ENCODE results near the gene SMURF1. TPM values are rescaled to one million over a fixed set of nuclear protein-coding genes. Genes with fewer than 3 reads are reported as not detected.

SMURF1 gene
- total RNA-seq, 1 experiment from 2014 or later = 30.2 TPM

DNA sequence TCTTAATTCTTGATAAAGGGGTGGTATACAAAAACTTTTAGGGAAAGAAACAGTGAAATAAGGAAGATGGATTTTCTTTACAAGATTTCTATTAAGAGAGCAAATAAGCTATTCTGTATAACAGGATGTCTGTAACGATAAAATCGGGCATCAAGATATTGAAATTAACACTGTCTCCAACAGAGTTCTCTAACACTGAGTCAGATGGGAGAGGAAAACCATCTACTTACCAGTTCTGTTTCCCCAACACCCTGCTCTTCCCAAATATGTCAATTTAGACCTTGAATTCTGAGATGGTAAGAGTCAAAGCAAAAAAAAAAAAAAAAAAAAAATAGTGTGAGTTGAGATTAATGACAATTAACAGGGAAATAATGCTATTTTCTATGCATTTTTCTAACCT lies 23.0 kb downstream of the SMURF1 start:
- Histone ChIP-seq H3K27me3 (ENCODE audit: low read length) (no peaks in the 10 kb centered on the region), H2AFZ (ENCODE audit: low read length) (no peak overlapping the region), H3K9me3 (ENCODE audit: low read length) (no peaks in the 10 kb centered on the region), H3K4me1 (ENCODE audit: insufficient read depth, low read length) (peaks cover 32% of the 10 kb centered on the region), H3K27ac (ENCODE audit: low read length) (no peak overlapping the region), H3K9me2 (replicated peaks; ENCODE audit: low read length) (no peaks in the 10 kb centered on the region), H3K4me2 (ENCODE audit: low read length) (no peak overlapping the region), H3K4me3 (ENCODE audit: low read length) (no peak overlapping the region), H4K20me1 (ENCODE audit: low read length) (peaks cover 22% of the 10 kb centered on the region; the same call in 1 of the 2 replicates), H3K79me2 (ENCODE audit: low read length) (peaks cover 98% of the 10 kb centered on the region), H3F3A (ENCODE audit: low read length, unreplicated experiment) (peaks cover 10% of the 10 kb centered on the region), H3K9ac (ENCODE audit: low read length) (no peak overlapping the region), H3K36me3 (ENCODE audit: low read depth, low read length) (peaks cover 22% of the 10 kb centered on the region)
- ChIA-PET CTCF (no interaction called here), POLR2A (ENCODE audit: unreplicated experiment) (no interaction called here)
- TF ChIP-seq EZH2phosphoT487 (IDR thresholded peaks at IDR 0.05; ENCODE audit: borderline replicate concordance, low read length) (no peak), EZH2 (IDR thresholded peaks at IDR 0.05; ENCODE audit: low read length, unreplicated experiment) (no peak)
- TF ChIP-seq, protein P1, sequence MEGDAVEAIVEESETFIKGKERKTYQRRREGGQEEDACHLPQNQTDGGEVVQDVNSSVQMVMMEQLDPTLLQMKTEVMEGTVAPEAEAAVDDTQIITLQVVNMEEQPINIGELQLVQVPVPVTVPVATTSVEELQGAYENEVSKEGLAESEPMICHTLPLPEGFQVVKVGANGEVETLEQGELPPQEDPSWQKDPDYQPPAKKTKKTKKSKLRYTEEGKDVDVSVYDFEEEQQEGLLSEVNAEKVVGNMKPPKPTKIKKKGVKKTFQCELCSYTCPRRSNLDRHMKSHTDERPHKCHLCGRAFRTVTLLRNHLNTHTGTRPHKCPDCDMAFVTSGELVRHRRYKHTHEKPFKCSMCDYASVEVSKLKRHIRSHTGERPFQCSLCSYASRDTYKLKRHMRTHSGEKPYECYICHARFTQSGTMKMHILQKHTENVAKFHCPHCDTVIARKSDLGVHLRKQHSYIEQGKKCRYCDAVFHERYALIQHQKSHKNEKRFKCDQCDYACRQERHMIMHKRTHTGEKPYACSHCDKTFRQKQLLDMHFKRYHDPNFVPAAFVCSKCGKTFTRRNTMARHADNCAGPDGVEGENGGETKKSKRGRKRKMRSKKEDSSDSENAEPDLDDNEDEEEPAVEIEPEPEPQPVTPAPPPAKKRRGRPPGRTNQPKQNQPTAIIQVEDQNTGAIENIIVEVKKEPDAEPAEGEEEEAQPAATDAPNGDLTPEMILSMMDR (conservative IDR thresholded peaks at IDR 0.05; ENCODE audit: low read depth, low read length) = no peak
- BruUV-seq (replicated peaks) = no TSS peak
- DNase-seq = no peak
- intact Hi-C loops (cut with micrococcal nuclease) = loop anchor here (5.0 kb wide), 1 partner anchor 79 kb away; no protein-coding TSS in a partner anchor
- ATAC-seq = no peak

DNA sequence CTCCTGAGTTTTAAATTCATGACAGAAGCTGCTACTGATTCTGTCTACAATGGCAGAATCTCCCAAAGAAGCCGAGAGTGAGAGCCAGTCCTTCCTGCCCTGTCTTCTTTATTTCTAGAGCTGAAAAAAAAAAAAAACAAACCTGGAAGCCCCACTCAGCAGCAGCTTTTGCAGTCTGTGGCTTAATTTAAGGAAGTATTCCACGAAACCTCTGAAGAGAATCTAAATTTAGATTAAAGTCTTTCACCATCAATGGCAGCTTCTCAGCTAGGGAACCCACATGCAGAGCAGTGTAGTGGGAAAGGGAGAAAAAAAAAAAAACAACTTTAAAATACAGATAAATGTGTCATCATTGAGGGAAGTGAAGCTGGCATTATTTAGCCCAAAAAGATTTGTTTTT lies 23.4 kb downstream of the SMURF1 start:
- DNase-seq (no peak), ATAC-seq (no peak)
- Histone ChIP-seq H3K4me2 (ENCODE audit: low read length) (no peak overlapping the region), H2AFZ (ENCODE audit: low read length) (no peak overlapping the region), H3K36me3 (ENCODE audit: low read depth, low read length) (peaks cover 22% of the 10 kb centered on the region), H4K20me1 (ENCODE audit: low read length) (peaks cover 23% of the 10 kb centered on the region; the same call in 1 of the 2 replicates), H3K9me2 (replicated peaks; ENCODE audit: low read length) (no peaks in the 10 kb centered on the region), H3K27ac (ENCODE audit: low read length) (no peak overlapping the region), H3K4me3 (ENCODE audit: low read length) (no peak overlapping the region), H3K9me3 (ENCODE audit: low read length) (no peaks in the 10 kb centered on the region), H3F3A (ENCODE audit: low read length, unreplicated experiment) (peaks cover 10% of the 10 kb centered on the region), H3K27me3 (ENCODE audit: low read length) (no peaks in the 10 kb centered on the region), H3K79me2 (ENCODE audit: low read length) (peaks cover 98% of the 10 kb centered on the region), H3K9ac (ENCODE audit: low read length) (no peak overlapping the region), H3K4me1 (ENCODE audit: insufficient read depth, low read length) (peaks cover 28% of the 10 kb centered on the region)
- BruUV-seq (replicated peaks) = no TSS peak
- TF ChIP-seq, protein P1 (conservative IDR thresholded peaks at IDR 0.05; ENCODE audit: low read depth, low read length) = no peak
- TF ChIP-seq EZH2phosphoT487 (IDR thresholded peaks at IDR 0.05; ENCODE audit: borderline replicate concordance, low read length) (no peak), EZH2 (IDR thresholded peaks at IDR 0.05; ENCODE audit: low read length, unreplicated experiment) (no peak)
- POLR2A ChIA-PET (ENCODE audit: unreplicated experiment) = no interaction called here
- CTCF ChIA-PET = no interaction called here
- intact Hi-C loops (cut with micrococcal nuclease) = loop anchor here (5.0 kb wide), 1 partner anchor 78 kb away; no protein-coding TSS in a partner anchor

DNA sequence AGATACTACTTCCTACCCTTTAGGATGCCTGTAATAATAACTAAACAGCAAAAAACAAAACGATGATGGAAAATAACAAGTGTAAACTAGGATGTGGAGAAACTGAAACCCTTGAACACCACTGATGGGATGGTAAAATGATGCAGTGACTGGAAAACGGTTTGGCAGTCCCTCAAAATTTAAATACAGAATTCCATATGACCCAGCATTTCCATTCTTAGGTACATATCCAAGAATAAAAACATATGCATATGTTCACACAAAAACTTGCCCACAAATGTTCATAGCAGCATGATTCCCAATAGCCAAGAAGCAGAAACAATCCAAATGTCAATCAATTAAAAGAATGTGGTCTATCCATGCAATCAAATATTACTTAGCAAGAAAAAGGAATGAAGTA lies 25.8 kb downstream of the SMURF1 start:
- Histone ChIP-seq H3K79me2 (ENCODE audit: low read length) (peaks cover 100% of the 10 kb centered on the region), H3F3A (ENCODE audit: low read length, unreplicated experiment) (peaks cover 1% of the 10 kb centered on the region), H2AFZ (ENCODE audit: low read length) (no peak overlapping the region), H3K4me2 (ENCODE audit: low read length) (no peak overlapping the region), H3K27me3 (ENCODE audit: low read length) (no peaks in the 10 kb centered on the region), H3K9ac (ENCODE audit: low read length) (no peak overlapping the region), H3K4me1 (ENCODE audit: insufficient read depth, low read length) (peaks cover 8% of the 10 kb centered on the region), H3K27ac (ENCODE audit: low read length) (no peak overlapping the region), H3K9me2 (replicated peaks; ENCODE audit: low read length) (no peaks in the 10 kb centered on the region), H3K4me3 (ENCODE audit: low read length) (no peak overlapping the region), H4K20me1 (ENCODE audit: low read length) (peaks cover 29% of the 10 kb centered on the region), H3K36me3 (ENCODE audit: low read depth, low read length) (peaks cover 22% of the 10 kb centered on the region), H3K9me3 (ENCODE audit: low read length) (no peaks in the 10 kb centered on the region)
- POLR2A ChIA-PET (ENCODE audit: unreplicated experiment) = no interaction called here
- no TSS peak for BruUV-seq (replicated peaks)
- TF ChIP-seq, protein P1 (conservative IDR thresholded peaks at IDR 0.05; ENCODE audit: low read depth, low read length) = no peak
- TF ChIP-seq EZH2 (IDR thresholded peaks at IDR 0.05; ENCODE audit: low read length, unreplicated experiment) (no peak), EZH2phosphoT487 (IDR thresholded peaks at IDR 0.05; ENCODE audit: borderline replicate concordance, low read length) (no peak)
- CTCF ChIA-PET = no interaction called here
- ATAC-seq (no peak), DNase-seq (no peak)
- intact Hi-C loops (cut with micrococcal nuclease) = no loop called here

All from PC-3 (cell line).